Endothelial cell of umbilical vein (primary cell): ENCODE data around the gene MYO5B.

Experiments
- CTCF ChIP-seq, 2 donors: IDR thresholded peaks; 1 replicate in 1 of 2; 2 replicates in 1 of 2; pipeline ENCODE4 v1.5.1; 2011; ENCODE audit warnings: low read length in 2 of 2, mild to moderate bottlenecking in 2 of 2, moderate library complexity in 2 of 2, control low read depth in 1 of 2, inconsistent platforms in 1 of 2, low read depth in 1 of 2; ENCODE audit not compliant: insufficient read depth in 1 of 2; ENCODE audit errors: extremely low read depth in 1 of 2
- EZH2 ChIP-seq: IDR thresholded peaks from 2 replicates; pipeline ENCODE4 v1.6.1; 2012; ENCODE audit warnings: borderline replicate concordance, low read depth, mild to moderate bottlenecking, moderate library complexity, low read length, inconsistent platforms; ENCODE audit not compliant: severe bottlenecking
- FOS ChIP-seq: IDR thresholded peaks from 2 replicates; pipeline ENCODE4 v1.6.1; 2011; ENCODE audit warnings: mild to moderate bottlenecking, low read length, moderate library complexity, borderline replicate concordance; ENCODE audit not compliant: insufficient read depth
- GATA2 ChIP-seq: IDR thresholded peaks from 2 replicates; pipeline ENCODE4 v1.7.0; 2011; ENCODE audit warnings: low read depth, mild to moderate bottlenecking, moderate library complexity, mixed read lengths, low read length; ENCODE audit not compliant: insufficient read length, insufficient read depth
- JUN ChIP-seq: IDR thresholded peaks from 2 replicates; pipeline ENCODE4 v1.6.1; 2011; ENCODE audit warnings: borderline replicate concordance, low read depth; ENCODE audit not compliant: insufficient read length, insufficient read depth
- MAX ChIP-seq: IDR thresholded peaks from 2 replicates; pipeline ENCODE4 v1.6.1; 2011; ENCODE audit not compliant: insufficient read depth, insufficient read length
- MYC ChIP-seq: IDR thresholded peaks from one replicate; pipeline ENCODE4 v1.6.1; 2011; ENCODE audit warnings: mild to moderate bottlenecking, low read depth, low read length
- POLR2A ChIP-seq: IDR thresholded peaks from 2 replicates; pipeline ENCODE4 v1.6.1; 2012; ENCODE audit warnings: low read depth, mild to moderate bottlenecking, control low read depth, low read length
- POLR2AphosphoS5 ChIP-seq: IDR thresholded peaks from 2 replicates; pipeline ENCODE4 v1.6.1; 2012; ENCODE audit warnings: low read depth, mild to moderate bottlenecking, control low read depth, low read length, moderate library complexity; ENCODE audit not compliant: insufficient read depth

- TF ChIP-seq POLR2A (no peak), FOS (no peak), CTCF (IDR thresholded peaks at IDR 0.05; ENCODE audit: extremely low read depth in 1 of 2, insufficient read depth in 1 of 2, low read depth in 1 of 2, low read length in 2 of 2) (no peak), EZH2 (no peak), POLR2AphosphoS5 (no peak), MAX (no peak), JUN (no peak), GATA2 (no peak), MYC (no peak)
Observed at GRCh38 chr18:49853436-49853835, 341.5 kb downstream of the MYO5B start.
